GM18511 (cell line): ENCODE measurements around the gene GTPBP3.

Experiments used
- ATAC-seq: cut with Tn5 transposase; IDR thresholded peaks from one replicate; pipeline ENCODE4 v1.9.1; 2021; ENCODE audit warnings: mild to moderate bottlenecking, moderate library complexity; ENCODE audit not compliant: unreplicated experiment

The GTPBP3 gene

DNA sequence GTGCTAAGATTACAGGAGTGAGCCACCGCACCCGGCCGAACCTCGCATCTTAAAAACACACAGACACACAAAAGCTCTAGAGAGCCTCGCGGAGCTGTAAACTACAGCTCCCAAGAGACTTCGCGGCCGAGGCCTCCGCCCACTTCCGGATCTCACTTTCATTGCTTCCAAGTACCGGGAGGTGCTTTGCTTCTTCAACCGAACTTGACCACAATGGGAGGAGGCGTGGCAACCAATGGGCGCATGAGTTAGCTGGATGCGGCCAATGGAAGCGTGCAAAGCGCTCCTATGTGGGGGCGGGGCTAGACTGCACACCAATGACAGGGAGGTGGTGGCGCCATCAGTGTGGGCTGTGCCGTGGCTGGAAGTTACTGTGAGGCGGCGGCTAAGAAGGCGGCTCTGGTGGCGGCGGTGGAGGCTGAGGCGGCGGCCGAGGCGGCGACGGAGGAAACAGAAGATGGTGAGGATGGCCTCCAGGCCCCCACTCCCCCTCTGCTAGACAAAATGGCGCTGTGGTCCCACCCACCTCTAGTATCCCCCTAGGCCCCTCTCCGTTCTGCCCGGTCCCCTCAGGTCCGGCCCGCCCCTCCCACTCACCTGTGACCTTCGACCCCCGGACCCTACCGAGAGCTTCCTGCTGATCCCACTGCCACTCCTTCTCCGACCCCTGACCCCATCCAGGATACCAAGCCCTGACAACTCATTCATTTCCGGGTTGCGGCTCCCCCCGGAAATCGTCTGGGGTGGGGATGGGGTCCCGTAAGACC is 28.0 kb upstream of the GTPBP3 start, which contains the start of gene DDA1:
DDA1 (plus strand) TSS at position 366 of the 767 bp plus-strand sequence; CDS start at position 458, 92 bp downstream.
- ATAC-seq: peak; percentile 63

DNA sequence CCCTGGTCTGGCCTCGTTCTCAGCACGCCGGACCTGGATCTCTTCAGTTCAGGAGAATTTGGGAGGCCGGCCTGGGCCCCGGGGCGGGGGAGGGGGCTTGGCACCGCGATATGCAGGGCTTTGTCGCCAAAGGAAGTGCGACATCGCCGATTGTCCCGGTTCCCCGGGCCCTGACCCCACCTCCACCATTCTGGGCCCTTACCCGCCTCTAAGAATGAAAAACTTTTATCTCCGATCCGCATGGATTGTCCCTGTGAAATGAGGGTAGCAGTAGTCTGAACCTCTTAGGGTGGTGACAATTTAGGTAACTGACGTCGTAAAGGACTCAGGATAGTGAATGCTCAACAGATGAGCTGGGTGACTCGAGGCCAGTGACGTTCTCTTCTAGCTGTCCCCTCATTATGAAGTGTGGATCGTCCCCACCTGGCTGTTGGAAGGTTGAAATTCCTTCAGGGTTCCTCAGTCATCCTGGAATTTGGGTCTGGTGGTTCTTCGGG is 27.3 kb upstream of the GTPBP3 start:
- no peak for ATAC-seq

DNA sequence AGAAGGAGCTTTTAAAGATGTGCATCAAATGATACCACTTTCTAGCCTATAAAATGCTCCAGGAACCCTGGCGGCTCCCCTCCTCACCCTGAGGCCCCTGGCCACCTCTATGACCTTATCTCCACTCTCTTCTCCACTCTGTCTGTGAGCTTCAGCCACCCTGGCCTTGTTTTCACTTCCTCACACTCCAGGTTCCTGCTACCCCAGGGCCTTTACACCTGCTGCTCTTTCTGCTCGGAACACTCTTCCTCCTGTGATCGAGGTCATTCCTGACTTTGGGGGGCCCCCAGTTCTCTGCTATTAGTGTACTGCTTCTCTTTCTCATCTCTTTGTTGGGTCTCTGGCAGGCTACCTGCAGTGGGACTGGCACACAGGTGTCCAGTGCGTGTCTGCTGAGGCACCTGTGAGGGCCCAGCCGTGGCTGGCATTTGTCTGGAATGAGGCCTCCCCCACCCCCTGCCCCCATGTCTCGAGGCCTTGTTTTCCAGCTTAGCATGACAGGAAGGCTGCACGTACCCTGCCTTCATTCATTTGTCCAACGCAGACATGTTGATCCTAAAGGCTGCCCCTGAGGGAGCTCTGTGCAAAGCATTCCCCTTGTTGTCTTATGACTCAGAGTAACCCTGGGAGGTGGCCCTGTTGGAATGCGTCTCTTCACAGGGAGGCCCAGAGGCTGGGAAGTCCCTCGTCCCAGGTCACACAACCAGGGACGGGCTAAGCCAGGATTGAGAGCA is 25.7 kb upstream of the GTPBP3 start:
- no peak for ATAC-seq

DNA sequence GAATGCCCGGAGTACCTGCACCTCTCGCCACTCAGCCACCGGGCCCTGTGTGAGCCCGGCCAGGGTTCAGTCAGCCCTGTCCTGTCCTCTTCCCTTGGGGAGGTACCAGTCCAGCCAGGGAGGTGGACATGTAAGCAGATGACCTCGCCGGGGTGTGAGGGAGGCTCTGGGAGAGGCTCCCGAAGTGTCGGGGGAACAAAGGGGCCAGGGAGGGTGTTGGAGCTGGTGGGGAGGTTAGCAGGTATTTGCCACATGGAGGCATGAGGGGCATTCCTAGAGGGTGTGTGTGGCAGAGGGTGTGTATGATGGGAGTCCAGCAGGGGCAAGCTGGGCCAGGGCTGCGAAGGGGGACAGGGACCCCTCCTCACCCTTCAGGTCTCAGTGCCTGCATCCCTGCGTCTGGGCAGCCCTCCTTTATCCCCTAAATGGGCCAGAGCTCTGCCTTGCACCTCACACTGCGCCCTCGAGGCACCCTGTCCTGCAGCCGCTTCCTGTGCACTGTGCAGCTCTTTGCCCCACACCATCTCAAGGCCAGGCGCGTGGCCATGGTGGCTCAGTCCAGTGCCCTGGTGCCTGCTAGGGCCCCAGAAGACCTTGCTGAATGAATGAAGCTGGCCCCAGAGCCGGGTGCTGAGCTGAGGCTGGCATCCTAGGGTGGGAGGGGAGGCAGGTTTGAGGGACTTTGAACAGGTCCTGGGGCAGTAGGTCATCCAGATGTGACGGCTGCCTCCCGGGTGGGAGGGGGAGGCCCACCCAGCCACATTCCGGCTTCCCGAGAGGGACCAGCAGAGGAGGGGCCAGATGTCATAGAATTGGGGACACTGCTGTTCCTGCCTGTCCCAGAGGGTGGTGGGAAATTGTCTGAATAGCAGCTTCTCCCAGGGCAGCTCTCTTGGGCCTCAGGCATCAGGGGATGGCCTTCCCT is 24.9 kb upstream of the GTPBP3 start:
- no peak for ATAC-seq

DNA sequence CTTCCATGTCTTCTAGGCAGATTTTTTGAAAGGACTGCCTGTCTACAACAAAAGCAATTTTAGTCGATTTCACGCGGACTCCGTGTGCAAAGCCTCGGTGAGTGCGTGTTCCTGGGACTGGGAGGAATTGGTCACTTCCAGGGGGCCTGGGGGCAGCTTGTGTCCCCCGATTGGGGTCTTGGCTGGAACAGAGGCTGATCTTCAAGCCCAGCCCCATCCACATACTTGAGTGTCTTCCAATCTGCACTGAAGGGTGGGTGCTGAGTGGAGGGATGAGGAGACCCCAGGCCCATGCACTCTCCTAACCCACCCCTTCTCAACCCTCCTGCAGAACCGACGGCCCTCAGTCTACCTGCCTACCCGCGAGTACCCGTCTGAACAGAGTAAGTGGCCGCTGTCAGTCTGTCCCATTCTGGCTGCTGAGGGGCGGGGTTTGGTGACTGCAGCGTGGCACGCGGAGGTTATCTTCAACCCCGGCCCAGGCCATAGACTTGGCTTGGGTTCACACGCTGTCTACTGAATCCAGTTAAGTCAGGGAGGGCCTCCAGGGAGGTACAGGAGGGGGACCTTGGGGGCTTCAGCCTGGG is 23.3 kb upstream of the GTPBP3 start:
- ATAC-seq: no peak

DNA sequence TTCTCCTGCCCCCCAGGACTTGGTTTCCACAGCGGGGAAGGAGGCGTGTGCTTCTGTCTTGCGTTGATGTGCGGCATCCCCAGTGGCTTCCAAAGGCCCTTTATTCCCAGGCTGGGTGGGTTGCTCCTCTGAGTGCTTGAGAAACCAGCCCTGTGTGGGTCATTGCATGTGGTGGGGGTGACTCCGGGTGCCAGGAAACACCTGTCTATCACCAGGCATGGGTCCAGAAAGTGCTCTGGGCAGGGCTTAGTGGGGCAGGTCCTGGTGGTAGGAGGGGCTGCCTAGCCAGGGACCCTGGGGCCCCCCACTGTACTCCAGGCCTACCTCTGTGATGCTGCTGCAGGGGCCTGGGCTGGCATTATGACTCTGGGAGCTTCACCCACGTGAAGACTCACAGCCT is 18.4 kb upstream of the GTPBP3 start:
- no peak for ATAC-seq

DNA sequence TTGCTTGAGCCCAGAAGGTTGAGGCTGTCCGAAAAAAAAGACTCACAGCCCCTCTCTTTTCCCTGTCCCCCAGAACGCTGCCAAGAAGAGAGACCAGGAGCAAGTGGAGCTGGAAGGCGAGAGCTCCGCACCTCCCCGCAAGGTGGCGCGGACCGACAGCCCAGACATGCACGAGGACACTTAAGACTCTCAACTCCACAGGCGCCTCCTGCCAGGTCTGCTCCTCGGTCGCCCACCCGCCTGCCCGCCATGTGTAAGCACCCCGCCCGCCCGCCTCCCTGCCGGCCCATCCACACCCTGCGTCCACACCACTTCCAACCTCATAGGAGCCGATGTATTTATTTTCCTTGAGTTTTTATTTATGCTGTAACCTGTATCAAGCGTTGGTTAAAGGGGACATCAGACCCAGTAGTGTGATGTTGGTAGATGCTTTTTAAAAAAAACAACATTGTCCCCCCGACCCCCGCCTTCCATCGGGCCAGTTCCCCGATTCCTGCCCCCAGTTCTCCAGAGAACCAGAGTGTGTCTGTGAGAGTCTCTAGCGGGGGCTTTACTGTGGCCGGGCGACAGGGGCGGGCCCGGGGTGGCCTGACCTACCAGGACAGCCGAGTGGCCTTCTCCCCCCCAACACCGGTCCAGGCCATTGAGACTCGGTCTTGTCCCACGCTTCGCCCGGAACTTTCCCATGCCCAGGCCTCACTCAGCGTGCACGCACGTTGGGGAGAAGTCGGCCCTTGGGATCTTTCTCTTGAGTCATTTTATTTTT is 17.7 kb upstream of the GTPBP3 start:
- no peak for ATAC-seq

DNA sequence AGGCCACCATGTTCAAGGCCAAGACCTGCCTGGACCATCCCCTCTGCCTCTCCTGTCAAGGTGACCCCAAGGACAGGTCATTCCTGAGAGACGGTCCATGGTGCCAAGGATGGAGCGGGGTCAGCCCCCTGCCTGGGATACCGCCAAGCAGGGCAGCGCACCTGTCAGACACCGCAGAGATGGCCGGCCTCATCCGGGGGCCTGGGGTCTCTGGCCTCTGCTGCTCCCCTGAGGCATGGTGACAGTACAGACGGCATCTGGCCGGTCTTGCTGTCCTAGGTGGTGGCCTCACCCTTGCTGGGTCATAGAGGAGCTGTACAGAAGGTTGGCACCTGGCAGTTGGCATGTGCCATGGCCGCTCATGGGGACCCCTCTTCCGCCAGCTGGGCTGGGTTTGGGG is 16.9 kb upstream of the GTPBP3 start:
- no peak for ATAC-seq

DNA sequence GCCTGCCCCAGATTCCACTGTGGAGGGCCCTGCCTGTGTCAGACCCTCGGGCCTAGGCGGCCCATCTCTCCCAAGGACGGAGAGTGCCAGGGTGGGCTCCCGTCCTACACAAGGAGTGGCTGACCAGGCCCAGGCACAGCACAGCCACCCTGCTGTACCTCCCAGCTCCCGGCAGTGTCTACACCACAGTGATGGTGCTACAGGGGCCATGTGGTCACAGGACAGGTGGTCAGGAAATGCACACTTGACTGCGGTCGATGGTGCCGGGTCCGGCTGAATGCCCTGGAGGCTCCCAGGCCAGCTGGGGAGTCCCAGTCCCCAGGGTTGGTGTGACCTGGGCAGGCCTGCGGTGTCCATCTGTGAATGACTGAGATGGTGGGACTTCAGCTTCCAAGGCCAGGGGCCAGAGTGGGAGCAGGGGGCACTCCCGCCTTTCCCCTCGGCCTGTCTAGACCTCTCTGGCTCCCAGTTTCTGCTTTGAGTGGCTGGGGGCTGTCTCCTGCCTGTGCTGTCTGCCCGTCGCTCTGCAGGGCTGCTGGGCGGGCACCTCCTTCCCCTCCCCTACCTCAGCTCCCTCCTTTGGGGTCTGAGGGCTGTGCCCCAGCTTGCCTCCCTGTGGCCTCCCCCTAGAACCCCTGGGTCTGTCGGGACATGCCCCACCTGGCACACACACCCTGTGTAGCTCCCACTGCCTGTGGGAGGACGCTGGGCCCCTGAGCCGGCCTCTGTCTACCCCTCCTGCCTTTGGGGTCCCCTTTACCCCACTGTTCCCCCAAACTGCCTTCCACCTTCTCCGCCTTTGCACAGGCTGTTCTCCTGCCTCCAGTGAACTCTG is 15.5 kb upstream of the GTPBP3 start:
- no peak for ATAC-seq

DNA sequence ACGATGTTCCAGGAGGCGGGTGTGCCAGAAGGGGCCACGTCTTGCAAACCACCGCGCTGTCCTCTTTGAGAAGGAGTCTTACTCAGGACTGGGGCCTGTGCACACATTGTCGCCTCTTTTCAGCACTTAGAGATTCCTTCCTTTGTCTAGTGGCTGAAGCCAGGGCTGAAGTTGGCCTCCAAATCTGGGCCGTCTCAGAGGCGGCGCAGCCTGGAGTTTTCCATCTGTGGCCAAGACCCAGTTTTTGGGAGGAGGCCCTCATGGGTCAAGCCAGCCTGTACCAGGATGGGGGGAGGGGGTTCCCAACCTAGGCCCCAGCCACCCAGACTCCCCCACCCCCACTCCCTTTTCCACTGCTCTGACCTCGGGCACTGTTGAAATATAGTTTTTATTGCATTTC is 14.5 kb upstream of the GTPBP3 start:
- no peak for ATAC-seq

DNA sequence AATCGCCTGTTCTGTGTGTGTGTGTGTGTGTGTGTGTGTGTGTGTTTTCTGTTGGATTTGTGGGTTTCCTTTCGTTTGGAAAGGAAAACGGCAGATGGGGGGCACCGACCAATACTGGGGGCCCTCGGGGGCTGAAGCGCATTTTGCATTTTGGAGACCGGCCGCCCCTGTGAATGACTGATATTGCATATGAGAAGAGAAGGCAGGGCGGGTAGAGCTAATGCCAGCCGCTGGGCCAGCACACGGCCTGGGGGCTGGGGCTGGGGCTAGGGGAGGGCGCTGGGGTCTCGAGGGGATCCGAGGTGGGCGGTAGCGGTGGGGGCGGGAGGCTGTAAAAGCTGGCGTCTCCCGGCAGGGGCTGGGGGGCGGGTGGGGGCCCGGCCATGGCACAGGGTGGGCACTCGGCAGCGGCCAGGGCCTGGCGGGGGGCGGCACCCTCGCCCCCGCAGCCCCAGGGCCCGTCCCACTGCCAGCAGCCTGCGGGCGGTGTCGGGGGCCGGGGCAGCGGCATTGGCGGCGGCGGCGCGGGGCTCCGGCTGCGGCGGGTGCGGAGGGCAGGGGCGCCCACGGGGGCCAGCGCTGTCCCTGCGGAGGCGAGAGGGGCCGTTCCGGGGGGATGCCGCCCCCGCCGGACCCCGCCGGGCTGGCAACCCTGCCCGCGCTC is 13.9 kb upstream of the GTPBP3 start:
- ATAC-seq: no peak

DNA sequence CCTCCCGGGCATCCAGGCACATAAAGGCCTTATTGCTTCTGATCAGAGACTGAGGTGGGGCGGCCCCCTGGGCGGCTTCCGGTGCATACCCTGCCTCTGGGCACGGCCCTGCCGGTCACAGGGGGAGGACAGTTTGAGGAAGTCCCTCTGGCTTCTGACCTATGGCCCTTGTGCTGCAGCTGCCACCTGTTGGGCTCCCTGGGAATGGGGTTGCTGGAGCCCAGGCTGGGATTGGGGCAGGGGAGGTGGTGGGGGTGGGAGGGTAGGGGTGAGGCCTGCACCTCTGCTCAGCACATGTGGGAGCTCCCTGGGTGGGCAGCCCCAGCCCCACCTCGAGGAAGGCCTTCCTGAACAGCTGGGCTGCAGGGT is 13.4 kb upstream of the GTPBP3 start:
- no peak for ATAC-seq

DNA sequence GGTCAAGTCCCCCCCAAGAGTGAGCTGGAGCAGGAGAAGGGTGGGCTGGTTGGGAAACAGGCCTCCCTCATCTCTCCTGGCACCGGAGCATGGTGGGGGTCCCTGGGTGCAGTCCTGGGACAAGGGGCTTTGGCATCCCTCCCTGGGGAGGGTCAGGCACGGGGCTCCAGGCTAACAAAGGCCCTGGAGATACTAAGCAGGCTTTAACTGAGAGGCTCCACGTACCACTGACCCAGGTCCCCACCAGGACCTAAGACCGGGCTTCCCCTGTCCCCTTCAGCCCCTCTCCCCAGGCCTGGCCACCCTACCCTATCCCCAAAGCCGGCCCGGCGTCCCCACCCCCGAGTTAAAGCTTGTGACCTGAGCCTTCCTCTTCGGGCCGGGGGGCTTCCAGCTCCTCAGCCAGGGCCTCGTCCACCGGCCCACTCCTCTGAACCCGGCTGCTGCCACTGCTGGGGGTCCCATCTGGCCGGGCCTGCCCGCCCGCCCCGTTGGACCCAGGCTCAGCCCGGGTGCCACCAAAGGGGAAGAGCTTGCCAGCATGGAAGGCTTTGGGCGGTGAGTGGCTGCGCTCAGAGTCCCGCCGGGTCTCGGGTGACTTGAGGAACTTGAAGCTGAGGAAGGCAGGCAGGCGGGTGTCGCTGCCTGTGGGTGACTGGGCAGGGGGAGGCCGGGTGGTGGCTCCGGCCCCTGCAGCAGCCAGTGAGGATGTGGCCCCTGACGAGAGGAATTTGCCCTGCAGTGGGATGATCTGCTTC is 12.8 kb upstream of the GTPBP3 start:
- ATAC-seq: no peak

DNA sequence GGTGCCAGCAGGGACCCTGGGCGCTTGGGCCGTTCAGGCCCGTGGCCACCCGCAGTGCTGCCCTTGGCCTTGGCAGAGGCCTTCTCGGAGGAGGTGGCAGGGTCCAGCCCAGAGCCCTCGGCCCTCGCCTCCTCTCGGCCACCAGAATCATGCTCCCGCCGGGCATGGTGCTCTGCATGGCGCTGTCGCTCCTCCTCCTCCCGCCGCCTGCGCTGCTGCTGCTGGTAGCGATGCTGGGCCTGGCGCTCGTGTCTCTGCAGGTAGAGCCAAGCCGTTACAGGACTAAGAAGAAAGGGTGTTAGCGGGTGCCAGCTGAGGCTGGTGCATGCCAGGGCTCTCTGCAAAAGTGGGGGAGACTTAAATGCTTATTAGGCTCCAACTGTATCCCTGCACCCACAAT is 12.2 kb upstream of the GTPBP3 start:
- ATAC-seq: no peak

DNA sequence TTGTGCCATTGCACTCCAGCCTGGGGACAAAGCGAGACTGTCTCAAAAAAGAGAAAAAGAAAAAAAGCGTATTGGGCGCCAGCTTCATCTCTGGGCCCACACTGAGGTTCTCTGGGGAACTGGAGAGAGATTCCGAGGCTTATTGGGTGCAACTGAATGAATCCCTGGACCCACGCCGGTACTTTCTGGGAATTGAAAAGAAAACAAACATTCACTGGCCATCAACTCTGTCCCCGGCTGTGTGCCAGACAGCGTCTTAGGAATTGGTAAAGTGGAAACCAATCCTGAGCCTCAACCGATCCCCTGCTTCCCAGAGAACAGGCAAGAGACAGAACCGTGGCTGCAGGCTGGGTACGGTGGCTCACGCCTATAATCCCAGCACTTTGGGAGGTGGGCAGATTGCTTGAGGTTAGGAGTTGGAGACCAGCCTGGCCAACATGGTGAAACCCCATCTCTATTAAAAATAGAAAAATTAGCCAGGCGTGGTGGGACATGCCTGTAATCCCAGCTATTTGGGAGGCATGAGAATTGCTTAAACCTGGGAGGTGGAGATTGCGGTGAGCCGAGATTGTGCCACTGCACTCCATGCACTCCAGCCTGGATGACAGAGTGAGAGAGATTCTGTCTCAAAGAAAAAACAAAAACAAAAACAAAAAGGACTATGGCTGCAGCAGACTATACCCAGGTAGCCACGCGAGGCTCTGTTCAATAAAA is 11.3 kb upstream of the GTPBP3 start:
- no peak for ATAC-seq

DNA sequence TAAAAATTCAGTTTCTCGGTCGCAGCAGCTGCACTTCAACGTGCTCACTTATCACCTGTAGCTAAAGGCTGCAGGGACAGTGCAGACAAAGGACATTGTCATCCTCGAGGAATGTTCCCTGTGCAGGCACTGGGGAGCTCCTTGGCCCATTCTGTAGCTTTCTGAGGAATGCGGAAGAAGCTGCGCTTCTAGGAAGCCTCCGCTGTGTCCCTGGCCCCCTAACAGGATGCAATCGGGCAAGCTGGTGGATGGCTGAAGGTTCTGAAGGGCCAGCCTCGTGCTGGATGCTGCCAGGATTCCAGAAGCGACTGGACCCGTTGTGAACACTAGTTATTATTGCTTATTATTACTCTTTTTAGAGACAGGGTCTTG is 10.8 kb upstream of the GTPBP3 start:
- ATAC-seq: no peak

DNA sequence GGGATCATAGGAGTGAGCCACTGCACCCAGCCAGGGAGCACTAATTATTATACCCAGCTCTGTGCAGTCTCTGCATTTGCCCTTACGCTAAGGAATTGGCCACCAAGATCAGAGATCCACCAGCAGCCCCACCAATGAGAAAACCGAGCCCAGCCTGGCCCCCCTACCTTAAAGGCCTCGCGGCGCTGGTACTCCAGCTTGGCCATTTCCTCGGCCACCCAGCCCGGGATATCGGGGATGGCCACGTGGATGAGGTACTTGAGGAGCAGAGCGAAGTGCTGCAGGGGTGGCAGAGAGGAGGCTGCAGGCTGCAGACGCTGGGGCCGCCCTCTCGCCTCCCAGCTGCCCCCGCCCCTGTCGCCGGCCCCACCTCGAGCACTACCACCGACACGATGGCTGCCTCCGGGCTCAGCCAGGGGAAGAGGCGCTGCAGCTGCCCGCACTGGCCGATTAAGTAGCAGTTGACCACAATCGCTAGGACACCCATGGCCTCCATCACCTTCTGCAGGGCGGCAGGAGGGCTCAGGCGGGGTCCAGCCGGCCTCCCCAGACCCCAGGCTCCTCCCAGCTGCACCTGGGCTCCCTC is 10.2 kb upstream of the GTPBP3 start:
- no peak for ATAC-seq
